Endothelial cell of umbilical vein (primary cell): ENCODE results near the gene ZNF316.
"Not testable (repeated sequence)": the region's sequence is repeated elsewhere in the genome, so short reads cannot be mapped to it uniquely, and the experiment has no call there.

ENCODE experiments used
- EZH2 ChIP-seq: IDR thresholded peaks from 2 replicates; pipeline ENCODE4 v1.6.1; 2012; ENCODE audit warnings: borderline replicate concordance, low read depth, mild to moderate bottlenecking, moderate library complexity, low read length, inconsistent platforms; ENCODE audit not compliant: severe bottlenecking
- POLR2A ChIP-seq: IDR thresholded peaks from 2 replicates; pipeline ENCODE4 v1.6.1; 2012; ENCODE audit warnings: low read depth, mild to moderate bottlenecking, control low read depth, low read length

- TF ChIP-seq POLR2A, EZH2: not testable (repeated sequence)
These were observed 2.1 kb upstream of the ZNF316 start for GRCh38 chr7:6634971-6635370.
